IPS-15b (cell line): Measurements from ENCODE around the gene RBM33.

Source experiments
- H3K27me3 ChIP-seq: one replicate; pipeline ENCODE4 v1.6.1; 2013; ENCODE audit warnings: low read length; ENCODE audit not compliant: control insufficient read depth, insufficient read depth
- H3K36me3 ChIP-seq: one replicate; pipeline ENCODE4 v1.6.1; 2013; ENCODE audit warnings: low read length; ENCODE audit not compliant: control insufficient read depth, insufficient read depth
- H3K4me1 ChIP-seq: one replicate; pipeline ENCODE4 v1.6.1; 2013; ENCODE audit warnings: mild to moderate bottlenecking, low read length; ENCODE audit not compliant: control insufficient read depth, insufficient read depth
- H3K4me3 ChIP-seq: one replicate; pipeline ENCODE4 v1.5.1; 2013; ENCODE audit warnings: low read depth, low read length
- H3K9ac ChIP-seq: one replicate; pipeline ENCODE4 v1.6.1; 2013; ENCODE audit warnings: low read depth, mild to moderate bottlenecking, low read length
- H3K9me3 ChIP-seq: one replicate; pipeline ENCODE4 v1.6.1; 2013; ENCODE audit warnings: mild to moderate bottlenecking, low read length; ENCODE audit not compliant: control insufficient read depth, insufficient read depth

Gene RBM33

GRCh38 chr7:155667241-155667829 lies 22.9 kb downstream of the RBM33 start:
- Histone ChIP-seq H3K4me3 (no peak overlapping the region), H3K36me3 (no peaks in the 10 kb centered on the region)

GRCh38 chr7:155669717-155670505 lies 25.4 kb downstream of the RBM33 start:
- Histone ChIP-seq H3K4me1 (peaks cover 3% of the 10 kb centered on the region), H3K36me3 (no peaks in the 10 kb centered on the region), H3K4me3 (no peak overlapping the region), H3K9ac (no peak overlapping the region), H3K9me3 (no peaks in the 10 kb centered on the region), H3K27me3 (no peaks in the 10 kb centered on the region)

More at GRCh38 chr7:155667241-155667829, 22.9 kb downstream of the RBM33 start:
- no peaks in the 10 kb centered on the region for H3K9me3 ChIP-seq
- H3K4me1 ChIP-seq = peaks cover 3% of the 10 kb centered on the region
- H3K27me3 ChIP-seq = no peaks in the 10 kb centered on the region
- no peak overlapping the region for H3K9ac ChIP-seq

GRCh38 chr7:155670521-155670920 lies 26.1 kb downstream of the RBM33 start:
- H3K4me1 ChIP-seq = peaks cover 6% of the 10 kb centered on the region
- no peak overlapping the region for H3K9ac ChIP-seq
- no peaks in the 10 kb centered on the region for H3K27me3 ChIP-seq
- no peaks in the 10 kb centered on the region for H3K9me3 ChIP-seq
- no peaks in the 10 kb centered on the region for H3K36me3 ChIP-seq
- no peak overlapping the region for H3K4me3 ChIP-seq

- no peaks in the 10 kb centered on the region for H3K36me3 ChIP-seq
- H3K9ac ChIP-seq = no peak overlapping the region
- H3K27me3 ChIP-seq = no peaks in the 10 kb centered on the region
- H3K4me1 ChIP-seq = peaks cover 6% of the 10 kb centered on the region
- no peak overlapping the region for H3K4me3 ChIP-seq
- no peaks in the 10 kb centered on the region for H3K9me3 ChIP-seq
These were observed 30.1 kb downstream of the RBM33 start for GRCh38 chr7:155674556-155674955.

GRCh38 chr7:155676052-155676451 lies 31.6 kb downstream of the RBM33 start:
- H3K27me3 ChIP-seq = no peaks in the 10 kb centered on the region
- H3K9ac ChIP-seq = no peak overlapping the region
- no peak overlapping the region for H3K4me3 ChIP-seq
- H3K4me1 ChIP-seq = peaks cover 3% of the 10 kb centered on the region
- H3K9me3 ChIP-seq = no peaks in the 10 kb centered on the region
- no peaks in the 10 kb centered on the region for H3K36me3 ChIP-seq

- Histone ChIP-seq H3K27me3 (no peaks in the 10 kb centered on the region), H3K9me3 (no peaks in the 10 kb centered on the region), H3K4me3 (no peak overlapping the region), H3K9ac (no peak overlapping the region), H3K36me3 (no peaks in the 10 kb centered on the region), H3K4me1 (peaks cover 5% of the 10 kb centered on the region)
These were observed 33.2 kb downstream of the RBM33 start for GRCh38 chr7:155677688-155678087.

- Histone ChIP-seq H3K4me1 (peaks cover 5% of the 10 kb centered on the region), H3K36me3 (no peaks in the 10 kb centered on the region), H3K9me3 (no peaks in the 10 kb centered on the region), H3K4me3 (no peak overlapping the region), H3K27me3 (no peaks in the 10 kb centered on the region), H3K9ac (no peak overlapping the region)
These were observed 35.7 kb downstream of the RBM33 start for GRCh38 chr7:155680124-155680523.

- H3K27me3 ChIP-seq = no peaks in the 10 kb centered on the region
- no peak overlapping the region for H3K9ac ChIP-seq
- no peak overlapping the region for H3K4me3 ChIP-seq
- H3K36me3 ChIP-seq = no peaks in the 10 kb centered on the region
- H3K9me3 ChIP-seq = no peaks in the 10 kb centered on the region
- H3K4me1 ChIP-seq = peaks cover 2% of the 10 kb centered on the region
These were observed 36.4 kb downstream of the RBM33 start for GRCh38 chr7:155680864-155681263.

- no peak overlapping the region for H3K9ac ChIP-seq
- H3K36me3 ChIP-seq = no peaks in the 10 kb centered on the region
- H3K4me1 ChIP-seq = peaks cover 2% of the 10 kb centered on the region
- H3K27me3 ChIP-seq = no peaks in the 10 kb centered on the region
- H3K9me3 ChIP-seq = no peaks in the 10 kb centered on the region
- H3K4me3 ChIP-seq = no peak overlapping the region
These were observed 37.2 kb downstream of the RBM33 start for GRCh38 chr7:155681663-155682062.

- H3K4me3 ChIP-seq = no peak overlapping the region
- no peaks in the 10 kb centered on the region for H3K27me3 ChIP-seq
- H3K9me3 ChIP-seq = no peaks in the 10 kb centered on the region
- no peaks in the 10 kb centered on the region for H3K36me3 ChIP-seq
- H3K4me1 ChIP-seq = peaks cover 2% of the 10 kb centered on the region
- H3K9ac ChIP-seq = no peak overlapping the region
These were observed 38.0 kb downstream of the RBM33 start for GRCh38 chr7:155682484-155682883.

- Histone ChIP-seq H3K4me1 (peaks cover 2% of the 10 kb centered on the region), H3K9ac (no peak overlapping the region), H3K27me3 (no peaks in the 10 kb centered on the region), H3K4me3 (no peak overlapping the region), H3K36me3 (no peaks in the 10 kb centered on the region), H3K9me3 (no peaks in the 10 kb centered on the region)
These were observed 38.6 kb downstream of the RBM33 start for GRCh38 chr7:155683098-155683497.

- H3K4me1 ChIP-seq = peaks cover 2% of the 10 kb centered on the region
- H3K4me3 ChIP-seq = no peak overlapping the region
- no peaks in the 10 kb centered on the region for H3K27me3 ChIP-seq
- no peaks in the 10 kb centered on the region for H3K9me3 ChIP-seq
- H3K36me3 ChIP-seq = no peaks in the 10 kb centered on the region
- H3K9ac ChIP-seq = no peak overlapping the region
These were observed 39.3 kb downstream of the RBM33 start for GRCh38 chr7:155683714-155684113.
